ENCODE data around the gene FAT1.

The FAT1 gene

GRCh38 chr4:186604124-186604807 is 119.4 kb downstream of the FAT1 start:
- DNase-seq = no peak

DNA sequence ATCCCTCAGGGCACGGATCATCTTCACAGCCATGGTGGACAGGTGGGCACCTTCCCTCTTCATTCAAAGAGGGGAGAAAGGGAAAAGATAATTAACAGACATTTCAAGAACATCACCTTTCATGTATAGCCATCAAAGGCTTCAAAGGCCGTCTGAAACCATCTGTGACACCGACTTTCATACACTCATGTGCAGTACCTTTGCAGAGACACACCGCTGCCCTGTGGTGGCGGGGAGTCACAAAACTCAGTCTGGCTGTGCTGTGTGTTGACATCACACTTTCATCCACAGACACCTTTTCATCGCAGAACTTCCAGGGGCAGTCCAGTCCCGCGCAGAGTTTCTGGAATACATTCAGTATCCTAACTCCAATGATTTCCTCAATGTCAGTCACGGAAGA is 120.7 kb downstream of the FAT1 start:
- DNase-seq = no peak

- DNase-seq = no peak
Observed at GRCh38 chr4:186599483-186599882, 124.2 kb downstream of the FAT1 start.

GRCh38 chr4:186598686-186599085 is 125.0 kb downstream of the FAT1 start:
- no peak for DNase-seq

- DNase-seq = no peak
Observed at GRCh38 chr4:186596850-186597390, 126.7 kb downstream of the FAT1 start.

DNA sequence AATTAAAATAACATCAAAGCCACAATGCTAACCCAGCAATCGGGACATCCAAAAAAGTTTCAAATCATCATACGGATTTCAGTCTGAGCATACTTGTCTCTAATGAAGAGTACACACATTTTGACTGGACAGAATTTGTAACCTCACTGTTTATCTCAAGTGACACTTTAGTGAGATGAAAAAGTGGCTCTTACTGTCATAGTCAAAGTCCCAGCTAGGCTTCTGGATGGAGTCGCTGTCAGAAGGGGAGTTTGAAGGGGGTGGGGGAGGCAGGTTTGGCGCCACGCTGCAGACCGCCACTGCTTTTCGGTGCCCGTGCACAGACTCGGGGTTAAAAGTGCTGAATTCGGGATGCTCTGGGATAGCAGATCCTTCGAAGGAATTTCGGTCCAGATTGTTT is 127.3 kb downstream of the FAT1 start:
- no peak for DNase-seq

DNA sequence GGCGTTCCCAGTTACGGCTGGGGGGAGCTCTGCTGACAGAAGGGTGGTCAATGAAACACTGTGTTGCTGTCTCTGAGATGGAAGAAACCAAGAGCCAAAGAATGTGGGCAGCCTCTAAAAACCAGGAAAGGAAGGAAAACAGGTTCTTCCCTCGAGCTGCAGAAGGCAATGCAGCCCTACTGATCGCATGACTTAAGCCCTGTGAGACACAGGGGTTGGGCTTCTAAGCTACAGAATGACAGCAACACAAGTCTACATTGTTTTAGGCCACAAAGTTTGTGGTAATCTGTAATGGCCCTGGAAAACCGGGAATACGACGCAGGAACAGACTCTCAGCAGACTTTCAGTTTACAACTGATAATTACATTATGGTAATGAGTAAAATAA is 130.1 kb downstream of the FAT1 start:
- DNase-seq = no peak

DNA sequence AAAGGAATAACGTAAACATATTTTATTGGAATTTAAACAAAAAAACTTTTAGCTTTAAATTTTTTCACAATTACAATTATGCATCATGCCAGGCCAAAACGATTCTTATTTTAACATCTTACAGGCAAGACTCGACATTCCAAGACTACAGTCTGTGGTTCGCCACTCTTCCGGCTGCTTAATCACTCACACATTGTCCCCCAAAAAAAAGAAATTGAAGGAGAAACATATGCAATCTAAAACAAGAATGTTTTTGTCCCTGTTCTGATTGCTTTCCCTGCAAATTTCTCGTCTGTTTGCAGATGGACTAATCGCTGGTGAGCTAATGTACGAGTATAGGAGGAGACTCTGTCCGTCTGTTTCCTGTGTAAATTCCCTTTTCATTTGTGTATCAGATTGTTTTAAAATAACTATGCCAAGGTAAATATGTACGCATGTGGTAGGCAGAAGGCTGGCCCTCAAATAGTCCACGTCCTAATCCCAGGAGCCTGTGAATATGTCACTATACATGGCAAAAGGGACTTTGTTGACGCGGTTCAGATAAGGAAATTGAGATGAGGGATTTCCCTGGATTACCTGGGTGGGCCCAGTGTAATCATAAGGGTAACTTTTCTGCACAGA is 130.6 kb downstream of the FAT1 start:
- DNase-seq = no peak

DNA sequence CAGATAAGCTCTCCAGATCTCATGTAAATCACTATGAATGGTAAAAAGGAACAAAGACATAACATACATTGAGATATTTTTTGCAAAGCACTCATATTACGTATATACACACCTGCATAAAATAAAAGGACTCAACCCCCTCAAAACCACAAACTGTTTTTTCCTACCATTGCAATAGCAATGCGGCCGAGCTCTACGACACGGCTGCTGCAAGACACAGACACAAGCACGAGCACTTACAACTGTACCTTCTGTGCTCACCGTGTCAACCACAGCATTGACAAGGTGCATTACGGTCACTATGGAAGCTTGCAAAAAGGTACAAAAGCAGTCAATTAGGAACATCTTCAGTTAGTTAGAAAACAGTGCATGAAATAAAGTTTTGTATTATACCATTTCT is 131.2 kb downstream of the FAT1 start:
- DNase-seq = no peak

DNA sequence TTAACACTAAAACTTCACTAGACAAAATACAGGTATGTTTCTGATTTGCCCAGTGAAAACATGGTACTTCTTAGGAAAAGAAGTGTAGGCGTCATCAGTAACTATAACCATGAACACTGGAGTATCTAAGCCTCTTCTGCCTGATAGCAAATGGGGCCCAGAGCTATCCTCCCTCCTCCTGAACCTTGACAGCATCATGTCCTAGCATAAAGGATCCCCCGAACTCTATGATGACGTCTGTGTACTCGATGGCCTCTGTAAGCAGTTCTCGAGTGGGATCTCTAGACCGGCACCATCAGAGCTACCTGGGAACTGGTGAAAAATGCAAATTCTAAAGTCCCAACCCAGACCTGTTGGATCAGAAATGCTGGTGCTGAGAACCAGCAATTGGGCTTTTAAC is 132.0 kb downstream of the FAT1 start:
- no peak for DNase-seq

GRCh38 chr4:186588503-186588902 is 135.2 kb downstream of the FAT1 start:
- DNase-seq = no peak

GRCh38 chr4:186587416-186588018 is 136.1 kb downstream of the FAT1 start:
- peak; percentile 25 to 31 for DNase-seq

DNA sequence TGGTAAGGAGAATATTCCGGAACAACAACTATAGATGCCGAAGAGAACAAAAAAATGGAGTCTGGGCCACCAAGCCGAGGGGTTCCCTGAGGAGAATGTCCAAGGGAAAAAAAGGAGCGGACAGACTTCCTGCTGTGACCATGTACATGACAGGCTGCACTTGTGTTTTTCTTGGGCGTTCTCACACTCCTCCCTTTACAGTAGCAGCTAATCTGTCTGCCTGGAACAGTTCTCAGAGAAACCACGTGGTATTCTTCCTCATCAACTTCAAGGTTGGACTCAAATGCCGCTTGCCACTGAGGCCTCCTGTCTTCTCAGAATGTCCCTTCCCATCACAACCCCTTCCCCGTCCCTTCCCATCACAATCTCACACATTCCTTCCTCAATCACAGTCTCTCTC is 137.5 kb downstream of the FAT1 start:
- no peak for DNase-seq

- DNase-seq = no peak
Observed at GRCh38 chr4:186584912-186585311, 138.7 kb downstream of the FAT1 start.

DNA sequence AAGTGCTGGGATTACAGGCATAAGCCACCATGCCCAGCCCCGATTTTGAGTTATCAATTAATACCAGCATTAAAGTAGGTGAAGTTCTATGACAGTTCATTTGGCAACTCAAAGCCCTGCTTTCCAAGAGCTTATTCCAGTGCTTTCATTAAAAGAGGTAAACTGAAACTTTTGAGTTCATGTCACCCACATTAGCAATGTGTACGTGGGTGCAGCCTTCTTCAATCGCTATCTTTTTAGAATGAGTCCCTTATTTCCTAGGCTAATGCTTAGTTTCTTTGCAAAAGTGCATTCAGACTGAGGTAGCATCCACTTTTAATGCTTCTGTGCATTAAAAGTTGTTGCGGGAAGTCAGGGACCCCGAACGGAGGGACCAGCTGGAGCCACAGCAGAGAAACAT is 142.2 kb downstream of the FAT1 start:
- no peak for DNase-seq

GRCh38 chr4:186580669-186581068 is 143.0 kb downstream of the FAT1 start:
- DNase-seq = no peak

DNA sequence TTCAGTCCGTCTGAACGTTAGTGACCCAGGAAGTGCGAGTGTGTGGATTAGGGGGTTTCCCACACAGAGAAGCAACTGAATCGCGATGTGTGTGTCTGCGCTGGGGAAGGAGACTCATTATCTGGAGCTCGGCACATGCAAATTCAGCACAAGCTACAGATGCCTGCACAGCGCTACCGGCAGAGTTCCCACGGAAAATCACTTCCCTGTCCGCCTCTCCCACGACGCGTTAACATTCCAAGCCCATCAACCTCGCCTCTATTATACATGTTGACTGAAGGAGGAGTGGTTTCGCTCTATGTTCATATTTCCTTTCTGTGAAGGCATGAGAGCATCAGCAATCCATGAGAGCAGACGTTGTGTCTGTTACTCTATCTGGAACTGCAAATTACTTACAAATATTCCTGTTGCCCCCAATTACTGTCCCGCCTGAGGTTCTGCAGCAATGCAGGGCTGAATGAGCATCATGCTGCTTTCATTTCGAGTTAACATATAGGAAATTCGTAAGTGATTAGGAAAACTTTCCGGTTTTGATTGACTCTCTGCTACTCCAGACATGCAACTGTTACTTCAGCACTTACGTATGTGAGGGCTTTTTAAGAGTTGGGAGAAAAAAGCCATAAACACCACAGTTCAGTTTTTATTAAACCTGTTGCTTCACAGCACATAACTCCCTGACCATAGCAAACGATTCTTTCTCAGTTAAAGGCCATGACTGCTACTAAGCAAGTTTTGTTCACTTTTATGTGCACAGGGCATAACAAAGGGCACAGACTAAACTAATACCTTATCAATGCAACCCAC is 153.3 kb downstream of the FAT1 start:
- DNase-seq = no peak

GRCh38 chr4:186569533-186570192 is 154.0 kb downstream of the FAT1 start:
- no peak for DNase-seq

DNA sequence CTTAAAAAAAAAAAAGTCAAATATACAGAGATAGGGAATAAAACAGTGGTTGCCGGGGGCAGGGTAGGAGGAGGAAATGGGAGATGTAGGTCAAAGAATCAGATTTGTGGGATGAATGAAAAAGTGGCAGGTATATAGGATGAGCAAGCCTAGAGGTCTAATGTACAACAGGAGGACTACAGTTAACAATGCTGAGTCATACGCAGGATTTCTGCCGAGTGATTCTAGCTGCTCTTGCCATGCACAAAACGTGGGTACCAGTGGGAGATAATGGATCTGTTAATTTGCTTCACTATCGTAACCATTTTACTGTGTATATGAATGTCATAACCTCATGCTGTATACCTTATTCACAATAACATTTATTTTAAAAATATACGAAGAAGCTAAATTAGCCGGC is 157.6 kb downstream of the FAT1 start:
- no peak for DNase-seq

- DNase-seq = no peak
Observed at GRCh38 chr4:186563761-186564160, 159.9 kb downstream of the FAT1 start.

DNA sequence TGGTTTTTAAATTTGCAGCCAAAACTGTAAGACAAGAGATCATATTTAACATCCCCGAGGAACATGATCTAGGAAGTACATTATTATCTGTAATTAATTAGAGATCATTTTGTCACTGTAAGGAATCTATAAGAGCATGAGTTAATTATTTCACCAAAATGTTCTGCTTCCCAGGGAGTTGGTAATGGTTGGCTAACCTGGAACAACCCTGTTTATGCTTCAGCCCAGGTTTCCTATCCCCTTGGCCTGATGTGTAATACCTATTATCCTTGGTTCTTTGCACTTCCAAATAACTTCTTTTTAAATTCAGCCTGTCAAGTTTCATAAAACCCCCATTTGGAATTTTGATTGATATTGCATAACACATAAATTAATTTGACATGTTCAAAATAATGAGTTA is 161.9 kb downstream of the FAT1 start:
- no peak for DNase-seq

DNA sequence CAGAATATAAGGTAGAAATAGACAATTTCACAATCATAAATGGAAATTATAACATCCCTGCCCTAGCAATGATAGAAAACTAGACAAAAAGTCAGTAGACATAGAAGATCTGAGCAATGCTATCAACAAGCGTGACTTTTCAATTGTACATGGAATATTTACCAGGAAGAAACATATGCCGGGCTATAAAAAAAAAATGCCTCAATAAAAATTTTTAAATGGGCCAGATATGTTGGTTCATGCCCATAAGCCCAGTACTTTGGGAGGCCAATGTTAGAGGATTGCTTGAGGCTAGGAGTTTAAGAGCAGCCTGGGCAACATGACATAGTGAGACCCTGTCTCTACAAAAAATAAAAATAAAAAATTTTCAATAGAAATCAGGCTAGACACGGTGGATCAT is 163.0 kb downstream of the FAT1 start:
- no peak for DNase-seq

GRCh38 chr4:186557486-186557885 is 166.2 kb downstream of the FAT1 start:
- no peak for DNase-seq

Measured in hippocampal formation (tissue), 2 donors.